OCI-LY1 (cell line): ENCODE measurements around the gene RAB6B.

Source experiments
- H2AFZ ChIP-seq: fragments of 200-600 bp; sonication (generic), shearing (Covaris generic); 2 replicates; pipeline ENCODE4 v1.6.0; 2014; ENCODE audit warnings: antibody characterized with exemption, mild to moderate bottlenecking, low read length
- H3F3A ChIP-seq: fragments of 200-600 bp; sonication (generic), shearing (Covaris generic); 2 replicates; pipeline ENCODE4 v1.6.0; 2014; ENCODE audit warnings: mild to moderate bottlenecking, antibody characterized with exemption, low read length, moderate library complexity; ENCODE audit not compliant: insufficient read depth
- H3K27ac ChIP-seq: fragments of 200-600 bp; sonication (generic); 2 replicates; pipeline ENCODE4 v1.5.1; 2014; ENCODE audit warnings: low read length, mixed run types, mild to moderate bottlenecking, low read depth; ENCODE audit not compliant: poor library complexity, severe bottlenecking
- H3K27me3 ChIP-seq: fragments of 200-600 bp; sonication (generic); 2 replicates; pipeline ENCODE4 v1.6.0; 2014; ENCODE audit warnings: antibody characterized with exemption, mild to moderate bottlenecking, low read length, moderate library complexity; ENCODE audit not compliant: insufficient read depth
- H3K36me3 ChIP-seq: fragments of 200-600 bp; sonication (generic); 2 replicates; pipeline ENCODE4 v1.6.1; 2014; ENCODE audit warnings: mild to moderate bottlenecking, antibody characterized with exemption, low read length, moderate library complexity, mixed read lengths; ENCODE audit not compliant: insufficient read depth
- H3K4me1 ChIP-seq: fragments of 200-600 bp; sonication (generic); 2 replicates; pipeline ENCODE4 v1.5.1; 2014; ENCODE audit warnings: mild to moderate bottlenecking, low read length, moderate library complexity; ENCODE audit not compliant: insufficient read depth, severe bottlenecking
- H3K4me2 ChIP-seq: fragments of 200-600 bp; sonication (generic), shearing (Covaris generic); 2 replicates; pipeline ENCODE4 v1.6.1; 2014; ENCODE audit warnings: low read length
- H3K4me3 ChIP-seq: fragments of 200-600 bp; sonication (generic); 2 replicates; pipeline ENCODE4 v1.5.1; 2014; ENCODE audit warnings: low read length, low read depth, mild to moderate bottlenecking, mixed read lengths; ENCODE audit not compliant: poor library complexity, severe bottlenecking
- H3K79me2 ChIP-seq: fragments of 200-600 bp; shearing (Covaris generic); 2 replicates; pipeline ENCODE4 v1.6.1; 2016; ENCODE audit warnings: mixed run types, low read length, mixed read lengths; ENCODE audit not compliant: insufficient read depth
- H3K9ac ChIP-seq: fragments of 200-600 bp; sonication (generic), shearing (Covaris generic); 2 replicates; pipeline ENCODE4 v1.6.1; 2014; ENCODE audit warnings: mild to moderate bottlenecking, low read length, mixed read lengths
- H3K9me2 ChIP-seq: fragments of 200-600 bp; sonication (generic), shearing (Covaris generic); 2 replicates; pipeline ENCODE4 v1.6.1; 2014; ENCODE audit warnings: low read depth, mild to moderate bottlenecking, low read length, mixed read lengths
- H3K9me3 ChIP-seq: fragments of 200-600 bp; shearing (Covaris generic); 2 replicates; pipeline ENCODE4 v1.6.1; 2014; ENCODE audit warnings: low read length, mixed read lengths
- H4K20me1 ChIP-seq: fragments of 200-600 bp; sonication (generic), shearing (Covaris generic); 2 replicates; pipeline ENCODE4 v1.6.0; 2016; ENCODE audit warnings: mild to moderate bottlenecking, low read length; ENCODE audit not compliant: insufficient read depth
- CTCF ChIP-seq: fragments of 200-600 bp; sonication (generic), shearing (Covaris generic); IDR thresholded peaks from 2 replicates; pipeline ENCODE4 v1.5.1; 2017; ENCODE audit warnings: mild to moderate bottlenecking, antibody characterized with exemption, low read length, moderate library complexity, mixed read lengths
- EZH2 ChIP-seq: fragments of 200-600 bp; sonication (generic), shearing (Covaris generic); IDR thresholded peaks from 2 replicates; pipeline ENCODE4 v1.8.0; 2017; ENCODE audit warnings: borderline replicate concordance, mixed run types, mild to moderate bottlenecking, antibody characterized with exemption, low read length, moderate library complexity, mixed read lengths

Gene RAB6B

GRCh38 chr3:133841196-133841595 lies 54.5 kb downstream of the RAB6B start:
- H4K20me1 ChIP-seq, result no peaks in the 10 kb centered on the region
- H2AFZ ChIP-seq, result no peak overlapping the region
- H3K4me1 ChIP-seq, result no peaks in the 10 kb centered on the region
- no peak overlapping the region for H3K27ac ChIP-seq
- no peak overlapping the region for H3K9ac ChIP-seq
- H3F3A ChIP-seq, result no peaks in the 10 kb centered on the region
- H3K36me3 ChIP-seq, result no peaks in the 10 kb centered on the region
- TF ChIP-seq EZH2, result no peak
- no peaks in the 10 kb centered on the region; the same call in 1 of the 2 replicates for H3K27me3 ChIP-seq
- no peak overlapping the region for H3K4me3 ChIP-seq
- no peaks in the 10 kb centered on the region for H3K9me3 ChIP-seq
- H3K79me2 ChIP-seq, result no peaks in the 10 kb centered on the region
- H3K4me2 ChIP-seq, result no peak overlapping the region
- no peaks in the 10 kb centered on the region for H3K9me2 ChIP-seq

- H3F3A ChIP-seq, result no peaks in the 10 kb centered on the region
- no peaks in the 10 kb centered on the region; the same call in 1 of the 2 replicates for H3K27me3 ChIP-seq
- H3K4me1 ChIP-seq, result no peaks in the 10 kb centered on the region
- no peaks in the 10 kb centered on the region for H3K9me3 ChIP-seq
- no peak overlapping the region for H3K27ac ChIP-seq
- TF ChIP-seq EZH2 (no peak), CTCF (no peak)
- H4K20me1 ChIP-seq, result no peaks in the 10 kb centered on the region
- no peaks in the 10 kb centered on the region for H3K36me3 ChIP-seq
- no peak overlapping the region for H2AFZ ChIP-seq
- H3K79me2 ChIP-seq, result no peaks in the 10 kb centered on the region
- no peak overlapping the region for H3K4me3 ChIP-seq
- H3K9me2 ChIP-seq, result no peaks in the 10 kb centered on the region
- H3K4me2 ChIP-seq, result no peak overlapping the region
- no peak overlapping the region for H3K9ac ChIP-seq
These were observed 54.9 kb downstream of the RAB6B start for GRCh38 chr3:133840767-133841166.

- H3K79me2 ChIP-seq, result no peaks in the 10 kb centered on the region
- H3K4me2 ChIP-seq, result no peak overlapping the region
- H3K27ac ChIP-seq, result no peak overlapping the region
- no peak for TF ChIP-seq EZH2
- no peak for TF ChIP-seq CTCF
- no peaks in the 10 kb centered on the region for H3K36me3 ChIP-seq
- no peaks in the 10 kb centered on the region for H4K20me1 ChIP-seq
- H3K9ac ChIP-seq, result no peak overlapping the region
- H3K4me1 ChIP-seq, result no peaks in the 10 kb centered on the region
- no peaks in the 10 kb centered on the region; the same call in 1 of the 2 replicates for H3K27me3 ChIP-seq
- no peak overlapping the region for H3K4me3 ChIP-seq
- H3K9me2 ChIP-seq, result no peaks in the 10 kb centered on the region
- no peak overlapping the region for H2AFZ ChIP-seq
- no peaks in the 10 kb centered on the region for H3K9me3 ChIP-seq
- H3F3A ChIP-seq, result no peaks in the 10 kb centered on the region
These were observed 55.5 kb downstream of the RAB6B start for GRCh38 chr3:133840055-133840737.
